GM19395 (cell line): ENCODE results near the gene HPSE2.

Source experiments
- ATAC-seq: cut with Tn5 transposase; IDR thresholded peaks from one replicate; pipeline ENCODE4 v1.9.1; 2021; ENCODE audit warnings: mild to moderate bottlenecking, moderate library complexity; ENCODE audit not compliant: unreplicated experiment

Gene HPSE2

DNA sequence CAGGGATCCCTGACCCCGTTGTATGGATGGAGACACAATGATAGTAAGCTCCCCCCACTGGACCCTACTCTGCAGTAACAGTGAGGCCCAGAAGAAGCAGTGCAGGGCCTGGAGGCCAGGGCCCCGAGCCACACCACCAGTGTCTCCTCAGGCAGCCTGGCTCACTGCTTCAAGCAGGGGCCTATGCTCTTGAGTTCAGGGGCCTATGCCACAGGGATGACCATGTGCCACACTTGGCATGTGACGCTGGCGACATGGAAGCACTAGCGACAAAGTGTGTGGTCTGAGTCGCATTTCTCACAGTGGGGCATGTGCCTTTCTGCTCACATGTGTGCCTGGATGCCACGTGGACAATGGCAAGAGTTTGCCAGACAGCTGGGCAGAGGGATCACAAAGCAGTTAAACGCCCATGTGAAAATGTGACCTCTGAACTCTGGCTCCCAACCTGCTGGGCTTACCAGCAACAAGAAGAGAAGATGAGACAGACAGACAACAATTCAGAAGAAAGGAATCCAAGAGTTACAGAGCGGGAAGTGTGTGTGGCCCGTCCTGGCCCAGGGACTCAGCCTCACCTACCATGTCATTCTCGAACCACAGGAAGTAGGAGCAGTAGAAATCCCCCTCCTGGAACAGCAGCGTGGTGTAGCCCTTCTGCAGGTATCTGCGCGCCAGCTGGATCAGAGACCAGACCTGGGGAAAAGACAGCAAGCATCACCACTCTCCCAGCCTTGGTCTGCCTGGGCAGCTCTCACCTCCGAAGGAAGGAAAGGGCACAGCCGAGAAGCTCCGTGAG is 816.0 kb downstream of the HPSE2 start:
- no peak for ATAC-seq

DNA sequence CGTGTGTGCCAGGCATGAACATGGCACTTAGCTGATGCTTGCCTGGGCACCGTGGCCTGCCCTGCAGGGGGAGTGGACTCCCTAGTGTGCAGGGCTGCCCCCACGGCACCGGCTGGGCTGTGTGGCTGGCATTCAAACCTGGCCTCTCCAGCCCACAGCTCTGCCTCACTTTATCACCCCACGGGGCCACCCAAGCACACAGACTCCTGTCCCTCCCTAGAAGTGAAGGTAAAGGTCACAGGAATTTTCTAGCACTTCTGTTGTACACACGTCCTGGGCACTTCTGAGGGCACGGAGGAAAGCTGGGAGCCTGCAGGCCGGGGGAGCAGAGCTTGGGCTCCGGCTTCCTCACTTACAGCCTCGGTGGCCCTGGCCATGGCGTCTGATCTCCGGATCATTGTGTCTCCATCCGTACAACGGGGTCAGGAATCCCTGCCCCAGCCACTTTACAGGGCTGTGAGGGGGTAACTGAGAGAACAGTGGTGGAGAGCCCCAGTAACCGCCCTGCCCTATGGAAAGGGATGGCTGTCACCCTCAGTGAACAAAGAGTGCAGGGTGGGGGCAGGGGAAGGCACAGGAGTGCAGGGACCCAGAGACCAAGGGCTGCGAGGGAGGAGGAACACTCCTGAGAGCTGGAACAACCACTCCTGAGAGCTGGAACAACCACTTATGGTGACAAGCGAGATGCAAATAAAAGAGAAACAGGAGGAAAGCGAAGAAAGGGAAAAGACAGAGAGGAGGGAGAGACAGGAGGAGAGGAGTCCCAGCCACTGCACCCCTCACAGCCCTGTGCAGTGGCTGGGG is 816.8 kb downstream of the HPSE2 start:
- no peak for ATAC-seq

DNA sequence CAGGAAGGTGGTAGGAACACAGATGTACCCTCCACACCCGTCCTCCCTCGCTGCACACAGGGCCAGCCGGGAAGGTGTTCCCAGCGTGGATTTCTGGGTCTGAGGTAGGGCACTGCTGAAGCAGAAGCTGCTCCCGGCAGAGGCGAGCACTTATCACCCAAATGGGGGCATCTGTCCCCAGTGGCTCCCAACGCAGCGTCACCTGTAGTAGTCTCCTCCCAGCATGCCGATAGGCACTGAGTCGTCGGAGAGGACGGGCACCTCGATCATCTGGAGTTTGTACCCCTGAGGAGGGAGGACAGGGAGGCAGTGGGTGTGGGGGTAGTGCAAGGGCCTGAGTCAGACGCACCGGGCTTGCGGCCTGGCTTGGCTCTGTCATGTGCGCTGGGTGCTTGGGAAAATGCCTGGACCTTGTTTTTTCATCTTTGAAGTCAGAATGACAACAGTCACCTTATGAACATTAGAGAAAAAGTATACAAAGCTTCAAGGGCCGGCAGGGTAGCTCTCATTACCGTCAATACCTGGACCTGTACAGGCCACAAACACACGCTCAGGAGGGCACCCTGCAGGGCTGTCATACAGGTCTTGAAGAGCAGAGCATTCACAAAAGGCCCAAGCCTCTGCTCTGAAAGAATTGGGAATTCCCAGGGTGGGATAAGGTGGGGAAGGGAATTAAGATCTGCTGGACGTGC is 817.5 kb downstream of the HPSE2 start:
- ATAC-seq = no peak

DNA sequence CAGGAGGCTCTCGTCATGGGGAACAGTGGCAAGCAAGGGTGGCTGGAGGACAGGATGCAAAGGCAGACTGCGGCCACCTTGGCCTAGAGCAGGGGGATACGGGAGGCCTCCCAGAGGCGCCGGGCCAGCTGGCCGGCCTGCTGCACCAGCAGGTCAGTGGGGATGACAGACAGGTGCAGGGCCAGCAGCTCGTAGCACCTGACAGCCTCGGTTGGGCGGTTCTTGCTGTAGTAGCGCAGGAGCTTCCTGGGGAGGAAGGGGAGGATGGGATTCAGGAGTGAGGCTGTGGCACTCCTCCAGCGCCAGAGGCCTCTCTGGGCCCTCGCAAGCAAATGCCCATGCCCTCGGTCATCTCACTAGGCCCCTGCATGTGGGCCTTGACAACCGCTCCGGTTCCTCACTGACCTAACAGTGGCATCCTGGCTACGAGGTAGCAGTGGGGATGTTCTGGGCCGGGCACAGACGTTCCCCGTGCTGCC is 818.1 kb downstream of the HPSE2 start:
- ATAC-seq = no peak

DNA sequence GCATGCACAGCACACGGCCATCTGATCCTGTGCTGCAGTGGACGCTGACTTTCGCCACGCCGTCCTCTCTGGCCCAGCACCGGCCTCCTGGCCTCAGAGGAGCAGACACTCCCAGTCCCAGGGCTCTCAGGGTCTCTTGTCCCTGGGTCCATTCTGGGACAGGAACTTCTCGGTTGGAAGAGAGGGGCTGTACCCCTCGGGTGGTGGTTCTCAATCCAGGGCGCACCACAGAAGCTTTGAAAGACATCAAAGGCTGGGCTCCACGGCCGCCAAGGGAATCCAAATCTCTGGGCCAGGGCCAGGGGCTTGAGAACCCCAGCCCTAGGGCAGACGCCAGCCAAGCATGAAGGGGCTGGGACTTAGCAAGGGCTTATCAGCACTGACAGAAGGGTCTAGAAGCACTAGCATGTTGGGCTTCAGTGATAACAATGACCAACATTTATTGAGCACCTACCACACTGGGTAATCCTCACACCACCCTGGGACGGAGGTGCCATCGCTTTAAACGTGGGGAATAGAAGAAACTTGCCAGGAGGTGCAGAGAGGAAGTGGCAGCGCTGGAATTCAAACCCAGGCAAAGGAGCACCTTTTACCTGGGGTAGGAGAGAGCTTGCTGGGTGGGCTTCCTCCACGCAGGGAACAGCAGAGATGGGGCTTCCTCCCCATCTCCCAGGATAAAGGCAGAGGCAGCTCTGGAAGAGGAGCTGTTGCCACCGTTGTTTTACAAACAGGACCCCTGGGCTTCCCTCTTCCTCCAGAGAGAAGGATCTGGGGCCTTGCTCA is 818.9 kb downstream of the HPSE2 start:
- ATAC-seq = no peak

DNA sequence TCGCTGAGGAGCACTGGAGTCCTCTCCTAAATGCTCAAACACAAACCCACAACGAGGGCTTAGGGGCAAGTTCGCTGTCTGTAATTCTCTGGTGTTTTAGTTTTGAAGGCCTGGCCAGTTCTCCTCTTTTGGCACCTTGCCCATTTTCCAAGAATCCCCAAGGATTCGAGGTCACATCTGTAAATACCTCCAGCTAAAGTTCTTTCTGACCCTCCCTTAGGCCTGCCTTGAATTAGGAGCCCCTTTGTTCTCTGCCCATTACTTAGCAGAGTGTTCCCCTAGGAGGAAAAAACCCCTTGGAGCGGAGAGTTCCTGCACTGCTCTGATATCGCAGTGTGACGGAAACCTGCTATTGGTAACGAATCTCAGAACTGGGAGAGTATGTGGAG is 819.9 kb downstream of the HPSE2 start:
- no peak for ATAC-seq

DNA sequence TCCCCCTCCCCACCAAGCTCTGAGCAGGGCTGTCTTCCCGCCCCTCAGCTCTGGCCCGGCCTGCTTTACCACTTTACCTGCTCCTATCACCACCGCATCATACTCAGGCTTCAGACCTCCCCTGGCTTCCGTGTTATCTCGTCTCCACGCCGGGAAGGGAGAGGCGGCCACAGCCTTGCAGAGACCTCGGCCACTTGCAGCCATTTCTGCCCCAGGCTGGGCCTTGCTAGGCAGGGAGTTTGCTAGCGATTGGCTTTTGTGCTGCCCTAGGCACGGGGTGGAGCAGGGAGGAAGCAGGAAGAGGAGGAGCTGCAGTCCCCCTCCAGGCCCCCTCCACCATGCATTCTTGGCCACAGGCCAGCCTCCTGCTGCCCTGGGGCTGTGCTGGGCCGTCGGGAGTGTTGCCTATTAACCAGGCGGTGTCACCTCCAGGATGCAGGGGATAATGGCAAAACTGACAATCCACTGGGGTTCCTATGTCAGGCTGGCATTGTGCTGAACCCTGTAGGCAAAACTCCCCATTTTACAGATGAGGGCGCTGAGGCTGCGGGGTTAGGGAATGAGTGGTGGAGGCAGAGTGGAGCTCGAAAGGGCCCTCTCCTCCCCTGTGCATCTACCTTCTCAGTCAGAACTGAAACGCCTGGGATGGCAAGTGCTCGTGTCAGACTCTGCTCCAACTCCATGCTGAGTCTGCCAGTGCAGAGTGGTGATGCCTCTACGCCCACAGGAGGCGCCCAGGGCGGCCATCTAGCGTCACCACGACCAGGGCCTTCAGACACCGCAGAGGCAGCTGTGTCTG is 820.5 kb downstream of the HPSE2 start, which contains the start of gene PYROXD2:
Gene PYROXD2, minus strand, starts transcription at position 251 of the 799 bp plus-strand sequence. Its CDS starts 47 bp downstream, at position 204.
- ATAC-seq = no peak

DNA sequence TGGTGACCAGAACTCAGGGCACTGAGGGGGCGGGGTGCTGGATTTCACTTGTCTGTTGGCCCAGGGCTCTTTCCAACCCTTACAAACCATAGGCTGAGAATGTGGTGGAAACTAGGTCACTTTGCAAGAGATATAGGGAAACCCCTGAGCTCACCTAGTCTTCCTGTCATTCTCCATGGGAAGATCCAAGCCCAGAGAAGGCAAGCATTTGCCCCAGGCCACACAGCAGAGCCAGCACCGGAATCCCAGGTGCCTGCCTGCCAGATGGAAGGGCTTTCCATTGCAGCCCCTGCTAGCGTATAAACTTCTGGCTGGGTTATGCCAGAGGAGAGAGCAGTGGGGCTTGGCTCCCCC is 821.1 kb downstream of the HPSE2 start:
- ATAC-seq = no peak

DNA sequence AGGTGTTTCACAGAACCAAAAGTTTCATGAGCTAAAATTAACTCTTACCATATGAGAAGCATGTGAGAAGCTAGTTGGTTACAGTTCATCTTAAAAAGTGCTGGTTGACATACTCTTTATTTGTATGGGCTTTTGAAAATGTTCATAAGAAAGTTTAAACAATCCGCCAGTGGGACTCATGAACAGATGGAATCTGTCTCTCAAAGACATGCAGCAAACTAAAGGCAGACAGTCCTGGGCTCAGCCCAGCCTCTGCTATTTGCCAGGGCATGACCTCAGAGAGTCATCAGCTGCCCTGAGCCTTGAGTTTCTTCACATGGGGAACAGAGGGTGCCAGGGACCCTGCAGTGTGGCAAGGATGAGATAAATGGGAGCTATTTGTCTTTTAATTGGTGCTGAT is 823.9 kb downstream of the HPSE2 start:
- ATAC-seq = no peak

DNA sequence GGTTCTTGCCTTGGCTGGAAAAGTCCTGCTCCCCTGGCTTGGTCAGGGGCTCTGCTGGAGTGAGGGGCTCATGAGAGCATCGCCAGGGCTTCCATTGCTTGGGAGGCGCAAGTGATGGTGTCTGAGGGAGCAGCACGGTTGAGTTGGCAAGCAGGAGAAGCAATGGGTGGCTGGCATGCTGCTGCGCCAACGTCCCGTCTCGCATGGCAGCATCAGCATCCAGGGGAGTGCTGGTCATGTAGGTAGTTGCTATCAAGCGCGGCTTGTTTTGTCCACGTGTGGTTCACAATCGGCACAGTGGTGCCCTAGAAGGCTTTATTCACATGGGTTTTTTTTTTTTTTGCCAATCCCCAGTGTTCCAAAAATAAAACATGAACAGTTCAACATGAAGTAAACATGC is 824.5 kb downstream of the HPSE2 start:
- ATAC-seq = no peak

DNA sequence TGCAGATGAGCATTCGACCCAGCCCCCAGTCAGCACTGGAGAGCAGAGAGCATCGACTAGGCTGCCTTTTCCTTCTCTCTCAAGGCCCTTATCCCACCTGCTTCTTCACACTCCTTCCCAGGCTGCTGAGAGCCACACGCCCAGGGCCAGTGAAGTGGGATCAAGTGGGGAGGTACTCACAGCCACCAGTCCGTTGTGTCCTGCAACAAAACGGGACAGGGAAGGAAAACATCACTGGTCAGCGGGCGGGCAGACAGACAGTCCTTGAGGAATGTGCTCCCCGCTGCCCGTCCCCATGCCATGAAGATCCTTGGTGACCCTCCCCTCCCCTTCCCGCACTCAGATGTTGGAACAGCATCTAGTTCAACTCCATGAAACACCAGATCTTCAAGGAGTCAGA is 824.9 kb downstream of the HPSE2 start:
- ATAC-seq = no peak

DNA sequence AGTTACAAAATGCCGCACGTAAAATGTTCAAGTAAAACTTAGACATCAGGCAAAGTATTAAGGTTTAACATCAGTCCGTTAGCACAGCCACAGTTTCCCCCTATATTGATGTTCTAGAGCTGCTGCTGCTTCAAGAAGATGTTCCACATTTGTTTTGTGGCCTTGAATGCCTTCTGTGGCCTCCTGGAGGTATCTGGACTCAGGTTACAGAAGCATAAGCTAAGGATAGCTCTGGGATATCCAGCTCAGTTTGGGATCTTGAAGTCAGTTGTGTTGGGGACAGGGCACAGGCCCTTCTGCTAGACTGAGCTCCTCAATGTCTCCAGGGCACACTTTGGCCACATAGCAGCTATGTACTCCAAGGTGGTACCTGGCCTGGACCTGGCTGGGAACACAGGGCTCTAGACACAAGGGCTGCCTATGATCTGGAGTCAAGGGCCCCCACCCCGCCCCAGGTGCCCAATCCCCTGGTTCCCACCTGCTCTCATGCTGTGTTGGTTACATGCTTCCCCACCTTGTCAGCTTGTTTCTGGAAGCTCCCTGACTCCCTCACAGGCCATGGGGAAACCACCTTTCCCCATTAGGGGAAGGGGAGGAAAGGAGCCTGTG is 825.4 kb downstream of the HPSE2 start:
- no peak for ATAC-seq

DNA sequence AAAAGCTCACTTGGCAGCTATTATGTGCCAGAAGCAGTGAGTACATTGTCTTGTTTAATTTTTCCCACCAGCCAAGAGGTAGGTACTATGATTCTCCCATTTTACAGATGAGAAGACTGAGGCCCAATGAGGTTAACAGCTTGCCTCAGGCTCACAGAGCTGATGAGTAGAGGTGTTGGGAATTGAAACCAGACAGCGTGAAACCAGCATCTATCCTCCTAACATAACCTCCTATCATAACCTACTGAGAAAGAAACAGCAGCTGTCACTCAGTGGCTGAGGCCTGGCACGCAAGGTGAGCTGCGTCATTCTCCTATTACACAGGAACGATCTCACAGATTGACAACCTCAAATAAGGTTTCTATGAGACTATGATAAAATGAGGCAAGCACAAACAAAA is 826.9 kb downstream of the HPSE2 start:
- ATAC-seq = no peak

DNA sequence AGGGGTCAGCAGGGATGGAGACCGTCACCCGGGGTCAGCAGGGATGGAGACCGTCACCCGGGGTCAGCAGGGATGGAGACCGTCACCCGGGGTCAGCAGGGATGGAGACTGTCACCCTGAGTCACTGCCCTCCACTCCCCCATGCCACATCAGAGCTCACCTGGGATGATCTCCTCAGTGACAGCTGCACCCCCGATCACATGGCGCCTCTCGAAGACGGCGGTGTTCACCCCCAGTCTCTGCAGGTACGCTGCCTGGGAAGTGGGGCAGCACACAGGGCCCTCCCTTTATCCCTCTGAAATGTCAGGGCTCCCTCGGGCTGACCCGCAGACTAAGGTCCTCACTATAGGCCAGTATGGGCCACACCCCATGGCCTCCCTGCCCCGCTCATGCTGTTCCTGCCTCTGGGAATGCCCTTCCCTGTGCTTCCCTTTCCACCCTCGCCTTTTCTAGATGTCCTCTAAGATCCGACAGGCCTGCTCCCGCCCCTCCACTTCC is 827.9 kb downstream of the HPSE2 start:
- no peak for ATAC-seq
